Natural killer cell treated with Interleukin-12 subunit alpha and Interleukin-12 subunit beta and Interleukin-15 and Interleukin-18, amount 100 ng/mL, for 72 hours (primary cell): ENCODE measurements around the gene ZSWIM4. TPM values are rescaled to one million over a fixed set of nuclear protein-coding genes. Genes with fewer than 3 reads are reported as not detected.
A peak's percentile ranks its signal among the peaks of the same experiment; 100 is the strongest.

Source experiments
- ATAC-seq, 2 donors: fragments of 150-1000 bp; cut with Tn5 transposase in 1 of 2; sonication (Bioruptor Pico), chemical (Tn5 transposase) in 1 of 2; 2 replicates each; pipeline ENCODE4 v1.10.0; 2021
- DNase-seq: peaks from one replicate; pipeline ENCODE4 v3.0.0; 2022; ENCODE audit warnings: low spot score
- H3K27ac Mint-ChIP-seq, 2 donors: 1 replicate in 1 of 2; 2 replicates in 1 of 2; pipeline ENCODE4 v1.8.0; 2022; ENCODE audit warnings: mixed read lengths in 2 of 2, mild to moderate bottlenecking in 1 of 2, moderate library complexity in 1 of 2
- H3K27me3 Mint-ChIP-seq, 2 donors: 1 replicate in 1 of 2; 2 replicates in 1 of 2; pipeline ENCODE4 v1.8.0; 2022; ENCODE audit warnings: mixed read lengths in 2 of 2
- H3K36me3 Mint-ChIP-seq: one replicate; pipeline ENCODE4 v1.8.0; 2022; ENCODE audit warnings: mixed read lengths
- H3K4me1 Mint-ChIP-seq, 2 donors: 1 replicate in 1 of 2; 2 replicates in 1 of 2; pipeline ENCODE4 v1.8.0; 2022; ENCODE audit warnings: low read depth in 2 of 2, mixed read lengths in 2 of 2, mild to moderate bottlenecking in 1 of 2
- H3K4me3 Mint-ChIP-seq: one replicate; pipeline ENCODE4 v1.8.0; 2022; ENCODE audit warnings: mixed read lengths
- H3K9me3 Mint-ChIP-seq: 2 replicates; pipeline ENCODE4 v1.8.0; 2022; ENCODE audit warnings: mixed read lengths
- total RNA-seq, 2 donors: library from RNA; stranded (reverse); gene quantifications; one replicate each; pipeline ENCODE4 v1.2.3, GENCODE V29; 2022

Gene ZSWIM4
- total RNA-seq, 2 donors from 2014 or later: 8.3 to 9.7 TPM

- Mint-ChIP-seq H3K27me3 (no peaks in the 10 kb centered on the region), H3K9me3 (no peaks in the 10 kb centered on the region), H3K4me3 (peak overlapping the region; percentile 87), H3K4me1 (peaks cover 29 to 33% of the 10 kb centered on the region in 2 donors), H3K27ac (peak overlapping the region; percentile 98 to 100), H3K36me3 (no peaks in the 10 kb centered on the region)
- ATAC-seq (peak in 1 of 2 donors; percentile 22), DNase-seq (no peak)
These were observed 44.7 kb downstream of the ZSWIM4 start for GRCh38 chr19:13839938-13840304.

- Mint-ChIP-seq H3K4me1 (peaks cover 34 to 37% of the 10 kb centered on the region in 2 donors), H3K36me3 (no peaks in the 10 kb centered on the region), H3K4me3 (peak overlapping the region; percentile 87), H3K27me3 (no peaks in the 10 kb centered on the region), H3K27ac (peak overlapping the region; percentile 98 to 100), H3K9me3 (no peaks in the 10 kb centered on the region)
- peak; percentile 81 for DNase-seq
- ATAC-seq: peak; percentile 4 to 21
These were observed 45.3 kb downstream of the ZSWIM4 start for GRCh38 chr19:13840305-13841085.

GRCh38 chr19:13841086-13841961, 46.1 kb downstream of the ZSWIM4 start:
- ATAC-seq (no peak), DNase-seq (peak; percentile 61)
- peaks cover 36 to 39% of the 10 kb centered on the region in 2 donors for H3K4me1 Mint-ChIP-seq
- H3K36me3 Mint-ChIP-seq: no peaks in the 10 kb centered on the region
- H3K4me3 Mint-ChIP-seq: peak overlapping the region; percentile 87
- H3K27ac Mint-ChIP-seq: peak overlapping the region; percentile 98 to 100
- H3K27me3 Mint-ChIP-seq: no peaks in the 10 kb centered on the region
- no peaks in the 10 kb centered on the region for H3K9me3 Mint-ChIP-seq

GRCh38 chr19:13841962-13842290, 46.7 kb downstream of the ZSWIM4 start:
- no peaks in the 10 kb centered on the region for H3K9me3 Mint-ChIP-seq

GRCh38 chr19:13842291-13843103, 47.3 kb downstream of the ZSWIM4 start:
- Mint-ChIP-seq H3K4me1 (peaks cover 32 to 37% of the 10 kb centered on the region in 2 donors), H3K36me3 (no peaks in the 10 kb centered on the region), H3K4me3 (peak overlapping the region; percentile 87), H3K9me3 (no peaks in the 10 kb centered on the region), H3K27me3 (no peaks in the 10 kb centered on the region), H3K27ac (peak overlapping the region; percentile 98 to 100)
- ATAC-seq (peak; percentile 14 to 51), DNase-seq (peak; percentile 87)

More at GRCh38 chr19:13841962-13842290, 46.7 kb downstream of the ZSWIM4 start:
- DNase-seq (no peak), ATAC-seq (no peak)
- no peaks in the 10 kb centered on the region for H3K27me3 Mint-ChIP-seq
- H3K27ac Mint-ChIP-seq: peak overlapping the region; percentile 98 to 100
- peaks cover 36 to 41% of the 10 kb centered on the region in 2 donors for H3K4me1 Mint-ChIP-seq
- peak overlapping the region; percentile 87 for H3K4me3 Mint-ChIP-seq
- H3K36me3 Mint-ChIP-seq: no peaks in the 10 kb centered on the region

GRCh38 chr19:13843104-13843921, 48.1 kb downstream of the ZSWIM4 start:
- DNase-seq (no peak), ATAC-seq (no peak)
- Mint-ChIP-seq H3K27me3 (no peaks in the 10 kb centered on the region), H3K9me3 (no peaks in the 10 kb centered on the region), H3K4me3 (peak overlapping the region; percentile 81), H3K36me3 (no peaks in the 10 kb centered on the region), H3K27ac (peak overlapping the region; percentile 88 to 100), H3K4me1 (peaks cover 32 to 37% of the 10 kb centered on the region in 2 donors)

- H3K4me1 Mint-ChIP-seq: peaks cover 36 to 39% of the 10 kb centered on the region in 2 donors
- peak overlapping the region; percentile 92 to 100 for H3K27ac Mint-ChIP-seq
These were observed 48.9 kb downstream of the ZSWIM4 start for GRCh38 chr19:13844130-13844631.

GRCh38 chr19:13846557-13847406, 51.5 kb downstream of the ZSWIM4 start:
- Mint-ChIP-seq H3K36me3 (no peaks in the 10 kb centered on the region), H3K9me3 (no peaks in the 10 kb centered on the region), H3K27me3 (no peaks in the 10 kb centered on the region), H3K4me1 (peaks cover 34 to 36% of the 10 kb centered on the region in 2 donors), H3K27ac (peak overlapping the region; percentile 92 to 100), H3K4me3 (peak overlapping the region; percentile 80)
- peak; percentile 97 for DNase-seq
- peak; percentile 82 to 84 for ATAC-seq

More at GRCh38 chr19:13844130-13844631, 48.9 kb downstream of the ZSWIM4 start:
- peak overlapping the region; percentile 14 for H3K4me3 Mint-ChIP-seq
- no peaks in the 10 kb centered on the region for H3K27me3 Mint-ChIP-seq
- no peak for ATAC-seq
- H3K36me3 Mint-ChIP-seq: no peaks in the 10 kb centered on the region
- DNase-seq: no peak
- H3K9me3 Mint-ChIP-seq: no peaks in the 10 kb centered on the region

GRCh38 chr19:13847407-13848339, 52.4 kb downstream of the ZSWIM4 start:
- Mint-ChIP-seq H3K9me3 (no peaks in the 10 kb centered on the region), H3K36me3 (no peaks in the 10 kb centered on the region), H3K4me1 (peaks cover 34 to 36% of the 10 kb centered on the region in 2 donors), H3K4me3 (peak overlapping the region; percentile 80), H3K27me3 (no peaks in the 10 kb centered on the region), H3K27ac (peak overlapping the region; percentile 92 to 100)
- peak; percentile 88 for DNase-seq
- peak; percentile 47 to 49 for ATAC-seq

GRCh38 chr19:13848340-13848677, 53.1 kb downstream of the ZSWIM4 start:
- no peak for ATAC-seq
- Mint-ChIP-seq H3K27ac (peak overlapping the region; percentile 74 to 89), H3K9me3 (no peaks in the 10 kb centered on the region), H3K36me3 (no peaks in the 10 kb centered on the region), H3K4me3 (no peak overlapping the region), H3K27me3 (no peaks in the 10 kb centered on the region), H3K4me1 (peaks cover 34 to 36% of the 10 kb centered on the region in 2 donors)
- DNase-seq: no peak
